C4-2B (cell line): ENCODE measurements around the gene SLC25A33.

Source experiments
- ZFX ChIP-seq: fragments of 450-650 bp; IDR thresholded peaks from 2 replicates; pipeline ENCODE4 v1.6.1; 2017
- TF ChIP-seq, protein P1 (sequence below): fragments of 450-650 bp; conservative IDR thresholded peaks from 2 replicates; pipeline ENCODE4 v1.5.1; 2017; ENCODE audit warnings: mild to moderate bottlenecking

DNA sequence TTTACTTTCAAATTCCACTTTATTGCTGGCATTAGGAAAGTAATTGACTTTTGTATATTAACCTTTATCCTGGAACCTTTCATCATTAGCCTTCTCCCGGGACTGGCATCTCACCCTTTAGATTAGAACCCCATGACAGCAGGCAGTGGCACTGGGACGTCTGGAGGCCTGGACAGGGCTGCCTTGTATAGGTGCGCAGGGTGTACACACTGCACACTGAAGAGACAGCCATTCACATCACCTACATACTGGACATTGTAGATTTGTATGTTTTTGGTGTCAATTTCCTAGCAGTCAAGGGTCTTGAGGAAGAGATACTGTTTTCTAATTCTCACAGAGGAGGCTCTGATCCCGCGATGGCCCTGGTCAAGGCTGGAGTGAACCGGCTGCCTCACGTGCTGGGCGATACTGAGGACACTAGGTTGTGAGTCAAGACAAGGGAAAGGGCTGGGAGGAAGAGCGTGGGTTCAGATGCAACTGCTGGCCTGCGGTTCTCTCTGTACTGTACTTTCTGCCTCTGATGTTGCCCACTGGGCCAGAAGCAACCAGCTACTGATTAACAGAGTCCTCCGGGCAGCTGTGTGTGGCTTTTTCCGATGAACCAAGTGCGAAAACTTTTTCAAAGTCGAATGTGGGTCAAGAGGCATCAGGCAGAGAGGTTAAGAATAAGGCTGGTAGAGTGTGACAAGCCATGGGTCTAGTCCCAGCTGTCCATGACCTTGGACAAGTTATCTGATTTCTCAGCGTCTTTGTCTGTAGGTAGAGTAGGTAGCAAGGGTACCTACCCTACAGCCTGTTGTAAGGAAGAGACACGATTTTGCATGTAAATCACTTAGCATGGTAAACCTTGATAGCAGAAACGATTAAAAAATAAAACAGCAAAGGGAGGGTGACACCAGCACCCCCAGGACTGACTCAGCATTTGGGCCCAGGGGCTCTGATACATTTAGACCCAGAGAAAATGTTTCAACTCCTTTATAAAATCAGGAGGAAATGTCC, 38.2 kb upstream of the SLC25A33 start:
- TF ChIP-seq, protein P1, sequence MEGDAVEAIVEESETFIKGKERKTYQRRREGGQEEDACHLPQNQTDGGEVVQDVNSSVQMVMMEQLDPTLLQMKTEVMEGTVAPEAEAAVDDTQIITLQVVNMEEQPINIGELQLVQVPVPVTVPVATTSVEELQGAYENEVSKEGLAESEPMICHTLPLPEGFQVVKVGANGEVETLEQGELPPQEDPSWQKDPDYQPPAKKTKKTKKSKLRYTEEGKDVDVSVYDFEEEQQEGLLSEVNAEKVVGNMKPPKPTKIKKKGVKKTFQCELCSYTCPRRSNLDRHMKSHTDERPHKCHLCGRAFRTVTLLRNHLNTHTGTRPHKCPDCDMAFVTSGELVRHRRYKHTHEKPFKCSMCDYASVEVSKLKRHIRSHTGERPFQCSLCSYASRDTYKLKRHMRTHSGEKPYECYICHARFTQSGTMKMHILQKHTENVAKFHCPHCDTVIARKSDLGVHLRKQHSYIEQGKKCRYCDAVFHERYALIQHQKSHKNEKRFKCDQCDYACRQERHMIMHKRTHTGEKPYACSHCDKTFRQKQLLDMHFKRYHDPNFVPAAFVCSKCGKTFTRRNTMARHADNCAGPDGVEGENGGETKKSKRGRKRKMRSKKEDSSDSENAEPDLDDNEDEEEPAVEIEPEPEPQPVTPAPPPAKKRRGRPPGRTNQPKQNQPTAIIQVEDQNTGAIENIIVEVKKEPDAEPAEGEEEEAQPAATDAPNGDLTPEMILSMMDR: no peak
- TF ChIP-seq ZFX: no peak
